Measurements from ENCODE around the gene RNF121. TPM values are rescaled to one million over a fixed set of nuclear protein-coding genes. Genes with fewer than 3 reads are reported as not detected.

Gene RNF121
- total RNA-seq, 1 experiment from 2014 or later: 56.9 TPM

DNA sequence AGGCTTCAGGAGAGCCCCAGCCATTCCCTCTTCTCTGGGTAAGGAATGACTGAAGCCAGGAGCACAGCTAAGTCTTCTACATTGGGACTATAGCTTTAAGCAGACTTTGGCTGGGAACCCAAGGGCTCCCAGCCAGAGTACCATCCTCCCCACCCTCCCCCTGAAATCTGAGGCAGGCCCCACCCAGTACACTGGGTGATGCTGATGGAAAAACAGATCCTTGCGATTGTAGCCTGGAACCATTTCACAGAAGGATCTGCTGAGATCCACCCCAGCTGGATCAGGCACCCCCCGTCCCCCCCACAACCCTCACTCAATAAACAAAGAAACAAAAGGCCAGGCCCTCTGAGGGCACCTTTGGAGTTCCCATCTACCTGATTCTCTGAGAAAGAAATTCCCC is 109.6 kb downstream of the RNF121 start:
- H3K56ac ChIP-seq (ENCODE audit: insufficient read length, low read depth, low read length): no peak overlapping the region
- Mint-ChIP-seq H3K4me3 (peak overlapping the region in 1 of 2 experiments; percentile 41; a peak in 4 of 5 replicates), H3K27me3 (ENCODE audit: low read depth) (no peaks in the 10 kb centered on the region), H3K27ac (peak overlapping the region in 1 of 3 experiments; percentile 90; a peak in 5 of 7 replicates), H3K36me3 (ENCODE audit: insufficient read depth in 1 of 3, low read depth in 3 of 3) (peaks cover 12 to 33% (median 29%) of the 10 kb centered on the region in 3 experiments; a peak in 6 of 7 replicates), H3K9me3 (no peaks in the 10 kb centered on the region), H3K4me1 (peaks cover 6 to 7% of the 10 kb centered on the region in 2 experiments)
- peaks cover 10% of the 10 kb centered on the region for H3K79me1 ChIP-seq (ENCODE audit: insufficient read depth, low read depth, low read length, poor library complexity, severe bottlenecking)
- H3K23me2 ChIP-seq (ENCODE audit: insufficient read length, low read depth, low read length, poor library complexity, severe bottlenecking): peaks cover 8% of the 10 kb centered on the region
- H2BK20ac ChIP-seq (ENCODE audit: low read depth, low read length, poor library complexity, severe bottlenecking): no peak overlapping the region
- H3K27ac ChIP-seq (ENCODE audit: insufficient read length, low read depth, low read length): no peak overlapping the region
- H3K18ac ChIP-seq (ENCODE audit: insufficient read length, low read depth, low read length): no peak overlapping the region
- no peak overlapping the region for H3K4ac ChIP-seq (ENCODE audit: low read depth, low read length)
- no peak overlapping the region for H2BK5ac ChIP-seq (ENCODE audit: insufficient read length, low read length)
- H4K91ac ChIP-seq (ENCODE audit: insufficient read length, low read depth, low read length): no peak overlapping the region
- no peak overlapping the region for H2BK15ac ChIP-seq (ENCODE audit: low read depth, low read length)
- peaks cover 9% of the 10 kb centered on the region; the same call in 1 of the 2 replicates for H3K4me1 ChIP-seq (ENCODE audit: insufficient read depth, low read length)
- no peak for DNase-seq
- no peak overlapping the region for H3K23ac ChIP-seq (ENCODE audit: insufficient read length, low read depth, low read length)
- peaks cover 12% of the 10 kb centered on the region; the same call in 1 of the 2 replicates for H3K79me2 ChIP-seq (ENCODE audit: insufficient read depth, low read length)
- no peaks in the 10 kb centered on the region for H4K20me1 ChIP-seq (ENCODE audit: control insufficient read depth, insufficient read depth, insufficient read length)
- no peaks in the 10 kb centered on the region for H3K27me3 ChIP-seq (ENCODE audit: insufficient read depth, low read length)
- no peak overlapping the region for H3K9ac ChIP-seq (ENCODE audit: extremely low read depth, insufficient read length, low read length)
- TF ChIP-seq, protein P1, sequence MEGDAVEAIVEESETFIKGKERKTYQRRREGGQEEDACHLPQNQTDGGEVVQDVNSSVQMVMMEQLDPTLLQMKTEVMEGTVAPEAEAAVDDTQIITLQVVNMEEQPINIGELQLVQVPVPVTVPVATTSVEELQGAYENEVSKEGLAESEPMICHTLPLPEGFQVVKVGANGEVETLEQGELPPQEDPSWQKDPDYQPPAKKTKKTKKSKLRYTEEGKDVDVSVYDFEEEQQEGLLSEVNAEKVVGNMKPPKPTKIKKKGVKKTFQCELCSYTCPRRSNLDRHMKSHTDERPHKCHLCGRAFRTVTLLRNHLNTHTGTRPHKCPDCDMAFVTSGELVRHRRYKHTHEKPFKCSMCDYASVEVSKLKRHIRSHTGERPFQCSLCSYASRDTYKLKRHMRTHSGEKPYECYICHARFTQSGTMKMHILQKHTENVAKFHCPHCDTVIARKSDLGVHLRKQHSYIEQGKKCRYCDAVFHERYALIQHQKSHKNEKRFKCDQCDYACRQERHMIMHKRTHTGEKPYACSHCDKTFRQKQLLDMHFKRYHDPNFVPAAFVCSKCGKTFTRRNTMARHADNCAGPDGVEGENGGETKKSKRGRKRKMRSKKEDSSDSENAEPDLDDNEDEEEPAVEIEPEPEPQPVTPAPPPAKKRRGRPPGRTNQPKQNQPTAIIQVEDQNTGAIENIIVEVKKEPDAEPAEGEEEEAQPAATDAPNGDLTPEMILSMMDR (conservative IDR thresholded peaks at IDR 0.05): no peak
- no peak overlapping the region for H2AFZ ChIP-seq (ENCODE audit: low read length)
- H4K5ac ChIP-seq (ENCODE audit: insufficient read length, low read depth, low read length): no peak overlapping the region
- no peak overlapping the region for H3K4me2 ChIP-seq (ENCODE audit: insufficient read depth, insufficient read length, low read length)
- H3K14ac ChIP-seq (ENCODE audit: insufficient read depth, low read length): no peak overlapping the region
- no CpG with 5 or more reads among the region's 2 CpGs for WGBS (ENCODE audit: extremely low coverage, insufficient read length, low lambda C conversion rate)
- H2BK12ac ChIP-seq (ENCODE audit: insufficient read length, low read depth, low read length): no peak overlapping the region
- H3T11ph ChIP-seq (ENCODE audit: low read length): no peak overlapping the region
- no peak overlapping the region for H2AK5ac ChIP-seq (ENCODE audit: insufficient read length, low read length)
- no peak overlapping the region for H4K8ac ChIP-seq (replicated peaks; ENCODE audit: insufficient read length, low read depth, low read length)
- no peak overlapping the region for H2BK120ac ChIP-seq (ENCODE audit: low read depth, low read length, poor library complexity, severe bottlenecking)
- no peaks in the 10 kb centered on the region for H3K9me3 ChIP-seq (ENCODE audit: control insufficient read depth, low read depth, low read length)

All from H9 (cell line).